SIG-M5 (cell line): Measurements from ENCODE around the gene USP19.
A peak's percentile ranks its signal among the peaks of the same experiment; 100 is the strongest.

Experiments used
- DNase-seq: peaks from one replicate; lab custom pipeline; 2025; lab: John Stamatoyannopoulos, UW

Gene USP19

GRCh38 chr3:49120438-49121131 is at the start of gene USP19:
Gene USP19, minus strand, starts transcription at chr3:49120823. Its CDS starts 1,678 bp downstream, at chr3:49119145.
- peak; percentile 47 for DNase-seq

GRCh38 chr3:49166752-49167556 is 46.3 kb upstream of the USP19 start:
- DNase-seq: no peak

- no peak for DNase-seq
Observed at GRCh38 chr3:49165771-49166751, 45.4 kb upstream of the USP19 start, which contains the start of gene CCDC71. Gene CCDC71, minus strand, starts transcription at chr3:49166331. Its CDS starts 2,123 bp downstream, at chr3:49164208.

- DNase-seq: no peak
Observed at GRCh38 chr3:49164983-49165720, 44.5 kb upstream of the USP19 start.

GRCh38 chr3:49163609-49164008 is 43.0 kb upstream of the USP19 start:
- DNase-seq: no peak

- DNase-seq: no peak
Observed at GRCh38 chr3:49162751-49163419, 42.3 kb upstream of the USP19 start.

GRCh38 chr3:49161808-49162530 is 41.3 kb upstream of the USP19 start:
- no peak for DNase-seq

- no peak for DNase-seq
Observed at GRCh38 chr3:49161197-49161596, 40.6 kb upstream of the USP19 start.

- no peak for DNase-seq
Observed at GRCh38 chr3:49158792-49159191, 38.2 kb upstream of the USP19 start.

- no peak for DNase-seq
Observed at GRCh38 chr3:49158103-49158709, 37.6 kb upstream of the USP19 start.

GRCh38 chr3:49157289-49157688 is 36.7 kb upstream of the USP19 start:
- DNase-seq: no peak

GRCh38 chr3:49153349-49153912 is 32.8 kb upstream of the USP19 start:
- DNase-seq: no peak

- DNase-seq: no peak
Observed at GRCh38 chr3:49151610-49152009, 31.0 kb upstream of the USP19 start.

GRCh38 chr3:49148159-49148558 is 27.5 kb upstream of the USP19 start:
- no peak for DNase-seq

- DNase-seq: no peak
Observed at GRCh38 chr3:49140080-49140479, 19.5 kb upstream of the USP19 start.

- DNase-seq: no peak
Observed at GRCh38 chr3:49135499-49135898, 14.9 kb upstream of the USP19 start.

- no peak for DNase-seq
Observed at GRCh38 chr3:49134471-49135265, 14.0 kb upstream of the USP19 start.

GRCh38 chr3:49133226-49133951 is 12.8 kb upstream of the USP19 start:
- no peak for DNase-seq
